NT2/D1 (cell line): ENCODE data around the gene FKBP14.

ENCODE experiments used
- DNase-seq: peaks from one replicate; pipeline ENCODE4 v3.0.0-alpha.2; 2011; ENCODE audit warnings: low read depth, low spot score
- H3K27me3 ChIP-seq: 2 replicates; pipeline ENCODE4 v1.6.0; 2011; ENCODE audit warnings: mild to moderate bottlenecking; ENCODE audit not compliant: insufficient read length, insufficient read depth
- H3K36me3 ChIP-seq: 2 replicates; pipeline ENCODE4 v1.6.1; 2011; ENCODE audit warnings: mild to moderate bottlenecking, low read length, mixed read lengths; ENCODE audit not compliant: insufficient read depth, insufficient read length
- H3K4me1 ChIP-seq: 2 replicates; pipeline ENCODE4 v1.5.1; 2011; ENCODE audit not compliant: insufficient read depth, insufficient read length
- H3K4me3 ChIP-seq: 2 replicates; pipeline ENCODE4 v1.5.1; 2011; ENCODE audit warnings: low read depth; ENCODE audit not compliant: insufficient read length
- H3K9ac ChIP-seq: 2 replicates; pipeline ENCODE4 v1.6.0; 2011; ENCODE audit warnings: low read depth; ENCODE audit not compliant: insufficient read length
- H3K9me3 ChIP-seq: 2 replicates; pipeline ENCODE4 v1.5.1; 2011; ENCODE audit warnings: mild to moderate bottlenecking, low read length; ENCODE audit not compliant: insufficient read depth
- SUZ12 ChIP-seq: IDR thresholded peaks from 2 replicates; pipeline ENCODE4 v1.6.1; 2011; ENCODE audit not compliant: insufficient read length, insufficient read depth; ENCODE audit errors: extremely low read depth
- YY1 ChIP-seq: IDR thresholded peaks from 2 replicates; pipeline ENCODE4 v1.6.1; 2011; ENCODE audit not compliant: insufficient read length, insufficient read depth
- ZNF274 ChIP-seq: IDR thresholded peaks from 2 replicates; pipeline ENCODE4 v1.6.1; 2011; ENCODE audit warnings: mild to moderate bottlenecking, low read depth, low read length

FKBP14 gene

DNA sequence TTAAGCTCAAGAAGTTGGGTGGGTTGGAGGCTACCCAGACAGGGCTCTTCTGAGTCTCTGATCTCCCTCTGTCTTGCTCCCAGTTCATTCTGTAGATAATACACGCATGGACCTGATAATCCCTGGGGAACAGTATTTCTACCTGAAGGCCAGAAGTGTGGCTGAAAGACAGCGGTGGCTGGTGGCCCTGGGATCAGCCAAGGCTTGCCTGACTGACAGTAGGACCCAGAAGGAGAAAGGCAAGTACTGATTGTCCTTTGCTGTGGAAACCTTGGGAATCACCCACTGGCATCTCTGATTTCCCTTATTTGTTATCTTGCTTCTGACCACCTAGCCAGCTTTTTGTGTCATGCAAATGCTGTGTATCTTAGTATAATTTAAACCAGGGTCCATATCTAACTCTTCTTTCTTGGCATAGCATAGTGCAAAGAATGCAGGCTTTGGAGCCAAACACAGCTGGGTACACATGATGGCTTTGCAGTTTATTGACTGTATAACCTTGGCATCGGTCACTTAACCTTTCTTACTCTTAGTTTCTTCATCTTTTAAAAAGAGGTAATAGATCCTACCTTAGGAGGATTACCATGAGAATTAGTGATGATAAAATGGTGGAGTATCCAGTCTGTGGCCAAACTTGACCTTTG lies 19.7 kb upstream of the FKBP14 start:
- TF ChIP-seq ZNF274 (no peak), YY1 (no peak), SUZ12 (no peak)
- Histone ChIP-seq H3K4me3 (no peak overlapping the region), H3K9me3 (no peaks in the 10 kb centered on the region), H3K9ac (no peak overlapping the region), H3K4me1 (no peaks in the 10 kb centered on the region), H3K27me3 (no peaks in the 10 kb centered on the region), H3K36me3 (peaks cover 54% of the 10 kb centered on the region)
- DNase-seq = no peak

- DNase-seq = no peak
Observed at GRCh38 chr7:30041526-30042269, 15.2 kb upstream of the FKBP14 start.

DNA sequence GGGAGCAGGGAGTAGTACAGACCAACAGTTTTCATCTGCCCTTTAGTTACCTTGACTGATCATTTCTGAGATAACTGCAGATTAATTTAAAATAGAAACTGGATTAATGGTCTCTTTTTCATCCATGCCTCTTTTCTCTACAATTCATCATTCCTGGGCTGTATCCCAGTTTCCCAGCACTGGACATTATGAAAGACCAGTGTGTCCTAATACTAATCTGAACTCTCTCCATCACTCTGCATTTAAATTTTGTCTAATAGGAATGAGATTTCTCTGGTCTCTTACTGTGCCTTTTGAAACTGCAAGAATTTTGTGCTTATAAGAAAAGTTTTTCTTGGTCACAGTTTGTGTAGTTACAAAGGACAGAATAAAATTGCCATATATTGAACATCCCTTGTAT lies 14.4 kb upstream of the FKBP14 start:
- TF ChIP-seq YY1 = no peak
- no peak for TF ChIP-seq SUZ12
- TF ChIP-seq ZNF274 = no peak
- H3K27me3 ChIP-seq = no peaks in the 10 kb centered on the region
- DNase-seq = no peak
- no peaks in the 10 kb centered on the region for H3K9me3 ChIP-seq
- H3K36me3 ChIP-seq = peaks cover 10% of the 10 kb centered on the region
- H3K9ac ChIP-seq = no peak overlapping the region
- no peaks in the 10 kb centered on the region for H3K4me1 ChIP-seq
- H3K4me3 ChIP-seq = no peak overlapping the region

More at GRCh38 chr7:30041526-30042269, 15.2 kb upstream of the FKBP14 start:
- Histone ChIP-seq H3K4me3 (no peak overlapping the region), H3K9me3 (no peaks in the 10 kb centered on the region), H3K27me3 (no peaks in the 10 kb centered on the region), H3K9ac (no peak overlapping the region), H3K4me1 (no peaks in the 10 kb centered on the region), H3K36me3 (peaks cover 18% of the 10 kb centered on the region)
- TF ChIP-seq ZNF274 = no peak
- TF ChIP-seq YY1 = no peak
- TF ChIP-seq SUZ12 = no peak

DNA sequence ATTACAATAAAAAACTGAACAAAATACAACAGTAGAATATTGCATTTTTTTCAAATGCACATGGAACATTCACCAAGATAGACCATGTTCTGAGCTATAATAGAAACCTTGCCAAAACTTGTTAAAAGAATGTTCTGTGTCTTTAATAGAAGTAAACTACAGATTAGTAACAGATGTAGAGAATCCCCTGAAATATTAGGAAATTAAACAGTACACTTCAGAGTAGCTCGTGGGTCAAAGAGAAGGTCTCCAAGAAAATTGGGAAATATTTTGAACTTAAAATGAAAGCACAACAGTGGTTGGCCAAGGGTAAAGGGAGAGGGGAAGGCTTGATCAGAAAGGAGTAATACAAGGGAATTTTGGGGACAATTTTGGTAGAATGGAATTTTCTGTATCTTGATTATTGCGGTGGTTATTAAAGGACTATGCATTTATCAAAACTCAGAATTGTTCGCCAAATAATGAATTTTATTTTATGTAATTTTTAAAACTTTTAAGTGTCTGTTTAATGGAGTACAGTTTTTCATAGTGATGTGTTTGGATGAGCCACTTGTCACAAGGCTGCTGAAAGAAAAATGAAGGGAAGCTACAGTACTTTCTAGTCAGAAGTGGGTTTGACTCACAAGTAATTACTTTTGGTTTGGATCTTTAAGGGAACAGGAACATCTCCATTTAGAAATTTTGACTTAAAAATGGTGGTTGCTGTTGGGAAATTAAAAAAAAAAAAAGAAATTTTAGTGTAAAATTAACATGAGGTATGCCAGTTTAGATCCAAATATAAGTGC lies 11.9 kb upstream of the FKBP14 start:
- DNase-seq = no peak
- Histone ChIP-seq H3K9me3 (no peaks in the 10 kb centered on the region), H3K27me3 (no peaks in the 10 kb centered on the region), H3K4me3 (no peak overlapping the region), H3K4me1 (no peaks in the 10 kb centered on the region), H3K36me3 (peaks cover 7% of the 10 kb centered on the region), H3K9ac (no peak overlapping the region)
- TF ChIP-seq SUZ12 (no peak), YY1 (no peak), ZNF274 (no peak)

GRCh38 chr7:30036220-30036619 lies 9.7 kb upstream of the FKBP14 start:
- Histone ChIP-seq H3K4me3 (no peak overlapping the region), H3K4me1 (no peaks in the 10 kb centered on the region), H3K9ac (no peak overlapping the region), H3K36me3 (peaks cover 7% of the 10 kb centered on the region), H3K27me3 (no peaks in the 10 kb centered on the region), H3K9me3 (no peaks in the 10 kb centered on the region)
- DNase-seq = no peak
- TF ChIP-seq SUZ12 (no peak), YY1 (no peak), ZNF274 (no peak)

GRCh38 chr7:30034501-30034900 lies 8.0 kb upstream of the FKBP14 start:
- Histone ChIP-seq H3K4me3 (no peak overlapping the region), H3K9ac (no peak overlapping the region), H3K4me1 (no peaks in the 10 kb centered on the region), H3K36me3 (peaks cover 7% of the 10 kb centered on the region), H3K27me3 (no peaks in the 10 kb centered on the region), H3K9me3 (no peaks in the 10 kb centered on the region)
- TF ChIP-seq ZNF274 (no peak), SUZ12 (no peak), YY1 (no peak)
- no peak for DNase-seq

DNA sequence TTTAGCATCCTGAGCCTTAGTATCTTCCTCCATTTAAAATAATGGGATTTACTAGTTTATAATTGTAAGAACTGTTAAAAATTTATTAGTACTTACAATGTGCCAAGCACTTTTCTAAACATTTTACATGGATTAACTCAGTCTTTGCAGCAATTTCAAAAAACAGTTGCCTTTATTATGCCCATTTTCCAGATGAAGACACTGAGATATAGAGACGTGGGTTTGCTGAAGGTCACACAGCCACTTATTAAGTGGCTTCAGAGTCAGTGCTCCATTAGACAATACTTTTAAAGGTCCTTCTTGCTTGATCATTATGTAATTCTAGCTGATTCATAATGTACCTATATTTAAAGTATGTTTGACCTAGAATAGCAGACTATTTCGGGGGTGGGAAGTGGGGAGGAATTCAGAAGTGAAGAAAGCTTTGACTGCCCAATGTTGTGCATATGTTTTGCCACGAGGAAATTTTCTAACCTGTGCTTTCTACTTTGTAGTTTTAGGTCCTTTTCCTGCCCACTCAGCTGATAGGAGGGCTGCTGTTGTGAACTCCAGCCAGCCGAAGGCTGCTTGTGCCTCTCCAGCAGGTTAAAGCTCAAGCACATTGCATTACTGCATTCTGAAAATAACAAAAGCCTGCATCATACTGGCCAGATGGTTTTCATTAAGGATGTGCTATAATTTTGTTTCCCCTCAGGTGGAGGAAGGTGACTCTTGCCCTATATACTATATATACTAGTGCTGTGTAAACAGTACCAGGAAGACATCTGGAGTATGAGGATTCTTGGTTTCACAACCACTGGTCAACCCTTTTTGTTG lies 6.0 kb upstream of the FKBP14 start:
- Histone ChIP-seq H3K4me1 (no peaks in the 10 kb centered on the region), H3K27me3 (no peaks in the 10 kb centered on the region), H3K36me3 (peaks cover 7% of the 10 kb centered on the region), H3K9ac (no peak overlapping the region), H3K4me3 (no peak overlapping the region), H3K9me3 (no peaks in the 10 kb centered on the region)
- TF ChIP-seq SUZ12 = no peak
- TF ChIP-seq YY1 = no peak
- TF ChIP-seq ZNF274 = no peak
- no peak for DNase-seq
